SK-N-SH (cell line): ENCODE results near the gene PXDN. TPM values are rescaled to one million over a fixed set of nuclear protein-coding genes. Genes with fewer than 3 reads are reported as not detected.

ENCODE experiments used
- EP300 ChIP-seq, 2 experiments: IDR thresholded peaks; 2 replicates each; pipeline versions ENCODE4 v1.4.0 to v1.6.1; 2012; ENCODE audit warnings: borderline replicate concordance in 1 of 2, low read depth in 1 of 2, low read length in 1 of 2
- EZH2phosphoT487 ChIP-seq: fragments of 200-600 bp; sonication (generic); IDR thresholded peaks from 2 replicates; pipeline ENCODE4 v1.6.1; 2017; ENCODE audit warnings: low read depth, mixed run types, mild to moderate bottlenecking, antibody characterized with exemption, moderate library complexity, borderline replicate concordance
- JUND ChIP-seq: IDR thresholded peaks from 2 replicates; pipeline ENCODE4 v1.4.0; 2012
- RAD21 ChIP-seq: IDR thresholded peaks from 2 replicates; pipeline ENCODE4 v1.6.1; 2012; ENCODE audit warnings: mild to moderate bottlenecking, low read length
- RFX5 ChIP-seq: IDR thresholded peaks from 2 replicates; pipeline ENCODE4 v1.6.1; 2012; ENCODE audit warnings: mild to moderate bottlenecking, improper control_type of control experiment, low read length
- SMC3 ChIP-seq: IDR thresholded peaks from 2 replicates; pipeline ENCODE4 v1.6.1; 2012; ENCODE audit warnings: low read depth, low read length, improper control_type of control experiment
- polyA plus RNA-seq, 3 experiments: library from polyadenylated mRNA; depleted of rRNA; stranded (reverse); fragments of >200 nt; gene quantifications; 2 replicates each; pipeline ENCODE4 v1.2.3, GENCODE V29; 2012

Gene PXDN
- polyA plus RNA-seq, 1 of the 3 experiments (the other 2 are of a cell fraction), result 146 TPM

DNA sequence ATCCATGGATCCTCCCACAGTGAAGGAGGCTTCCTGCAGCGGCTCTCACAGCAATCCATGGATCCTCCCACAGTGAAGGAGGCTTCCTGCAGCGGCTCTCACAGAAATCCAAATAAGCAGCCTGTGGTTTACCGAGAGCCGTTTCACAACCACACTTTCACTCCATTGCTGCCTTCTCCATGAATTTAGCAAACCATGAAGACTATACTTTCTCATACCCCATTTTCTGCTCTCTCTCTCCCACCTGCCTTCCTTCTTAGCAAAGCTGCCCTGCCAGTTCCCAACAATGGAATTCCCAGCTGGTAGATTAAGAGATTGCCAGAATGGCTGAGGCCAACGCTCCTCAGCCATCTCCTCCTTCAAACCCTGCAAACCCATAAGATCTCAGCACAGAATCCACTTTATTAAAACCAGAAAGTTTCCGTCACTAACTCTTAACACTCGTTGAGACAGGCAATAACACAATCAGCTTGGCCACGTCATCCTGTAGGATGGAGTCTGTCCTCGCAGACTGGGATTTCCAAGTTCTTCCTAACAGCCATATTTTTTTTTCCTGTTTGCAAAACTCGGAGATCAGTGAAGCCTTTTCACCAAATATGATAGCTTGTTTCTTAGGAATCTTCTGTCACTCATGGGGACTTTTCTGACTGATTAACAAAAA is 162.2 kb downstream of the PXDN start (continued):
- no peak for TF ChIP-seq EZH2phosphoT487
- no peak for TF ChIP-seq SMC3
- no peak for TF ChIP-seq JUND
- no peak for TF ChIP-seq RAD21
- TF ChIP-seq RFX5, result no peak
- TF ChIP-seq EP300 (IDR thresholded peaks at IDR 0.05; ENCODE audit: borderline replicate concordance in 1 of 2, low read depth in 1 of 2, low read length in 1 of 2), result no peak
